GM04503 (cell line): ENCODE results near the gene NTRK3.

Source experiments
- DNase-seq: peaks from one replicate; pipeline ENCODE4 v3.0.0-alpha.2; 2012; ENCODE audit warnings: low read depth

NTRK3 gene

DNA sequence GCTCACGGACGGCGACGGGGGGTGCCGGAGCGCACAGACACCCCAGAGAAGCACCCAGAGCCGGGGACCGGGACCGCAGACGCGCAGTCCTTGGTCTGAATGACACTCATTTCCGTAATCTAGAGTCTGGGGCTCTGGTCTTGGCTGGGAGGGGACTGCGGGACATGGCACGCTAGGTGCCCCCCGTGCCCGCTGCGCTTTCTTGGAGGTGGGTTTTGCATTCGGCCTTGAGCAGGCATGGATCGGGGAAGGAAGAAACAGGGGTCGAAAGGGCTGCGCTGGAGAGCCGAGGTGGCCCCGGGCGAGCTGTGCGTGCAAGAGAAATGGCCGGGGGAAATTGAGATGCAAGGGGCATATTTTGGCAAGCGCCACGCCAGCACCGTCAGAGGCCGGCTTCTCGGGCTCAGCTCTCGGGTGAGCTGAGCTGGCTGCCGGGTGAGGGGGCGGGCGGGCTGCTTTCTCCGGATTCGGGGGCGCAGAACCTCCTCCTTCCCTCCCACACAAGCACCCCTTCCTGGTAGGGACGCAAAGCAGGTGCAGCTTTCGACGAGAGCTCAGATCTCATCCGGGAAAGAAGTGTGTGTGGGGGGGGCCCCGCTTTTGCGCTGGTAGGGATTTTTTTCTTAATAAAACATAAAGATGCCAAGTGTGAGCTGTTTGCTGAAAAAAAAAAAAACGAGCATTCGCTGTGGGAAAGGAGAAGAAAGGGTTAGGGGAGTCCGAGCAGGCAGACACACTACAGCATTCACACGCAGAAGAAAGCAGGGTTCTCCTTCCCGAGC lies 963 bp upstream of the NTRK3 start:
- no peak for DNase-seq

DNA sequence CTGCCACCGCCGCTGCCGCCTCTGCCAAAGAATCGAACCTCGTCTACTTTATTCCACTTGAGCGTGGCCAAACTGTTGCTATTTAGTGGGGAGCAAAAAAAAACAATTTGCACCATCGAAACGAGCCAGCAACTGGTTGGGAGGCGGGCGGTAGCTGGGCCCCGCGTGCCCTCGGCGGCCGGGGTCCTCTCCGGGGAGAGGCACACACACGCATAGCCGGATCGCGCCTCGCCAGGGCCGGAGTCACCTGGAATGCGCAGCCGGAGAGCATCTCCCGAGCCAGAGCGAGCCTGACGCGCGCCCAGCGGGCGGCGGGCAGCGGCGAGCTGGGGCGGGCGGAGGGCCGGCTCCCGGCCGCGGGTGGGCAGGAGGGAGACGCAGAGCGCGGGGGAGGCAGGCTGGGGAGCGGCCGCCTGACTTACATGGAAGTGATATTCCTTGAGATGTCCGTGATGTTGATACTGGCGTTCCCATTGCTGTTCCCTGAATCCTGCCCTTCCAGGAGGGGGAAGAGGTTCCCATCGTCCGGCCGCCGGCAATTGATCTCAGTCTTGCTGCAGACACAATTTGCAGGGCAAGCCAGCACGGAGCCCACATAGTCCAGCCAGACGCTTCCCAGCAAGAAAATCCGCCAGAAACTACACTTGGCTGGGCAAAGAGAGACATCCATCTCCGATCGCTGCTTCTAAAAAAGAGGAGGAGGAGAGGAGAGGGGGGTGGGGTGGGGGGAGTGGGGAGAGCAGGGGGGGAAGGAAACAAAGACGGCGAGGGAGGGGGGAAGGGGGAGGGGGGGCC lies 858 bp downstream of the NTRK3 start:
- no peak for DNase-seq

DNA sequence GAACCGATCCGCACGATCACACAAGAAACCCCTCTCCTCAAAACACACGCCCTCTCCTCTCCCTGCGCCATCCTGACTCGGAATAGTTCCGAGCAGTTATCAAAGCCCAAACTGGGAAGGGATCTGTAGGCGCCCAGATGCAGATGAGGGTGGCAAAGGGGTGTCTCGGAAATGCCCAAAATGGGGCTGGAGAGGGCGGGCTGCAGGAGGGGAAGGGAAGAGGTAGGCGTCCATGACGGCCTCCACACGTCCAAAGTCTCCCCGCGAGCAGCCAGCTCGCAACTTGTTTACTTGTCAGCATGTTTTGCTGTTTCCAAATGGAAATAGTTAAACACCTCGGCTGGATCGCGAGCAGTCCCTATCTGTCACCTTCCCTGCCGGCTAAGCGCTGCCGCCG lies 1.5 kb downstream of the NTRK3 start:
- DNase-seq: no peak

DNA sequence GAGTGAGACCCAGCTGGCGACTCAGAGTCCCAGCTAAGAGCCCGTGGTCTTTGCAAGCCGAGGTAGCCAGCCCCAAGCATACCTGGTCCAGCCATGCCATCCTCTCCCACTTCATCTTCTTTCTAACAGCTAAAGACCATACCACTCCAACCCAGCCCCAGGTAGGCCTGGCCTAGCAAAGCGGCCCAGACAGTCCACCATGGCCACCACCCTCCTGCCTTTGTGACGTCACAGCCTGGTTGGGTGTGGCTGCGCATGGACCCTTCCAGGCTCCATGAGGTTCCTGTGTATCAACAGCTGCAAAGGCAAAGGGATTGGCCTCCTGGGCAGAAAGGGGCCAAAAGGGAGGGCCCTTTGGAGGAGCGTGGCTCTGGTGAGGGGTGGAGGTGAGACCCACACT lies 4.1 kb downstream of the NTRK3 start:
- DNase-seq: no peak

DNA sequence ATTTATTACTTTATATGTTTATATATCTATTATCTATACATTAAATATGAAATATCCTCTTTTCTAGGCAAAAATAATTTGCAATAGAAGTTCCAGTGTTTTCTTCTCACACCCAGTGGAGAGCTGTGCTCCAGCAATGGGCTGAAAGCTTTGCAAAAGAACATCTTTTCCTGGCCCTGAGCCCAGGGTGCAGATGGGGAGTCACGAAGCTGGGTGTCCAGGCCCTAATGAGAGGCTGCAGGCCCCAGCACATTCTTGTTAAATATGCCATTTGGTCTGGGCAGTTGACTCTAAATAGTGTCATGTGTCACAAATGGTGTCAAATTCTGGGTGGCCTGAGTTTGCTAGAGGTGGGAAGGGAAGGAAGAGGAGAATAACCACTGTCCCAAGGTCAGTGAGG lies 5.7 kb downstream of the NTRK3 start:
- DNase-seq: no peak

DNA sequence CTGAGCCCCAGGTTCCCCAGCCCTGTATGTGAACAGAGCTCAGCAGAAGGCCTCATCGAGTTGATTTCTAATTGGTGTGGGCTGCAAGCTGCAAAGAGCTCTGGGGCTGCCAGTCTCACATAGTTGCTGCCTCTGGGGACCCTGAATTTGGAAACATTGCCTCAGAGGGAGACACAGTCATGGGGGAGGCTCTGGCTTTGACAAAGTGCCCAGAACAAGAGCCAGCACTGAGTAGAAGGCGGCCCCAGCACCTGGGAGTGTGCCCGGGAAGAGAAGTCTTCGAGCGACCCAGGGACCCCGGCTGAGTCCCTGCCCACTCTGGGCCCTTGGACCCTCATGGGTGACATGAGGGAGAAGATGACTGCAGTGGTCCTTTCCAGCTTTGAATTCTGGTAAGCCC lies 7.3 kb downstream of the NTRK3 start:
- DNase-seq: no peak

DNA sequence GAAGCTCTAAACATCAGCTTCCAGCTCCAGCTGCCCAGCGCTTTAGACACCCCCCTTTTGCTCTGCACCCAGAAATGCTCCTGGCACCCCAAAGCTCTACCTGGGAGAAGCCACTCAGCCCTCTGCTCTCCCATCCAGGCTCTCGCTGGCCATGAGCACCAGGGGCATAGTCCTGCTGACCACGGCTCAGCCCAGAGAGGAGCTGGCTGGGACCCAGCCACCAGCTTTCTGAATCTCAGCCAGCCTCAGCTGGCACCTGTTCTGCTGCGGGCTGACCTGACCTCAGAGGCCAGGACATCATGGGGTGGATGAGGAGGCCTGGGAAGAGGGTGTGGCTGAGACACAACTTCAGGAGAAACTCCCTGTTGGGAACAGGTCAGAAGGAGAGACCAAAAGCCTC lies 8.6 kb downstream of the NTRK3 start:
- no peak for DNase-seq

DNA sequence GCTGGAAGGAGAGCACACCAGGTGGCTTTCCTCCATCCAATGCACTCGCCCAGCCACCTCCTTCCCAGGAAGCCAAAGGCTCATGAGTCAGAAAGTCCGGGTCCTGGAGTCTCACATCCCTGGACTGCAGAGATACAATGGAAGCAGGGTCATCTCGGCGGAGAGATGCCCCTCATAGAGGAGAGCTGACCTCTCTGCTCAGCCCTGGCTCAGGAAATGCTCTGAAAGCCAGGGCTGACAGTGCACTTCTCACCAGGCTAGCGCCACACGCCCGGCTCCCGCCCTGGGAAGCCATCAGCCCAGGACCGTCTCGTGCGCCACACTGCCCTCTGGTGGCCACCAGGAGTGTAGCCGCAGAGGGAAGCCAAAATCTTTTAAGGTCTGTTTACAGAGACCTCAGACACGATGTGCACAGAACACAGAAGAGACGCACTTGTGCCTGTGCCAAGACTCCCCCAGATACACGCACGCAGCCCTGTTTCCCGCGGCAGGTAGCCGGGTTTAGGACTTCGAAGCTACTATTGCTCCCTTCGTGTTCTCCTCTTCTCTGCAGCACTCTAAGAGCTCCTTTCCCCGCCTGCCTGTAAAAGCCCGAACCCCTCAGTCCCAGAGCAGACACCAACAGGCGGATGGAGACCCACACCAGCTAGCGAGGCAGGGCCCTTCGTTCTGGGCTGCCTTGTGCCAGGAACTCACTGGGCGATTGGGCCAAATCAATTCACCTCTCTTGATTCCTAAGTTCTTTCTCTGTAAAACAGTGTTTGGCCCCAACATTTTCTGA lies 9.7 kb downstream of the NTRK3 start:
- no peak for DNase-seq

DNA sequence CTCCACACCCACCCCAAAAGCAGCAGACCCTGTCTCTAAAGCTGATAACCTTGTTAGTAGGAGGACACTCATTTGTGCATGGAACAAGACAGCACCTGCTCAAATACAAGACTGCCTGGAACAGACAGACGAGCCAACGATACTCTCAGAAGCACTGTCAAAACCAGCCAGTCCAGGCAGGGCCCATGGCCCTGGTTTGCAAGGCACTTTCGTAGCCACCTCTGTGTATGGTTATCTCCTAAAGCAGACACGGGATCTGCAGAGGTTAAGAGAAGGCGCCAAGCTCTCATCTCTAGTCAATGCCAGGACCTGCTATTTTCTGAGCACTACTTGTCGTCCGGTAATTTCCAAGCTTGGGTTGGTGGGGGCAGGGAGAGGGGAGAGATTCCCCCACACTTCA lies 10.5 kb downstream of the NTRK3 start:
- no peak for DNase-seq

DNA sequence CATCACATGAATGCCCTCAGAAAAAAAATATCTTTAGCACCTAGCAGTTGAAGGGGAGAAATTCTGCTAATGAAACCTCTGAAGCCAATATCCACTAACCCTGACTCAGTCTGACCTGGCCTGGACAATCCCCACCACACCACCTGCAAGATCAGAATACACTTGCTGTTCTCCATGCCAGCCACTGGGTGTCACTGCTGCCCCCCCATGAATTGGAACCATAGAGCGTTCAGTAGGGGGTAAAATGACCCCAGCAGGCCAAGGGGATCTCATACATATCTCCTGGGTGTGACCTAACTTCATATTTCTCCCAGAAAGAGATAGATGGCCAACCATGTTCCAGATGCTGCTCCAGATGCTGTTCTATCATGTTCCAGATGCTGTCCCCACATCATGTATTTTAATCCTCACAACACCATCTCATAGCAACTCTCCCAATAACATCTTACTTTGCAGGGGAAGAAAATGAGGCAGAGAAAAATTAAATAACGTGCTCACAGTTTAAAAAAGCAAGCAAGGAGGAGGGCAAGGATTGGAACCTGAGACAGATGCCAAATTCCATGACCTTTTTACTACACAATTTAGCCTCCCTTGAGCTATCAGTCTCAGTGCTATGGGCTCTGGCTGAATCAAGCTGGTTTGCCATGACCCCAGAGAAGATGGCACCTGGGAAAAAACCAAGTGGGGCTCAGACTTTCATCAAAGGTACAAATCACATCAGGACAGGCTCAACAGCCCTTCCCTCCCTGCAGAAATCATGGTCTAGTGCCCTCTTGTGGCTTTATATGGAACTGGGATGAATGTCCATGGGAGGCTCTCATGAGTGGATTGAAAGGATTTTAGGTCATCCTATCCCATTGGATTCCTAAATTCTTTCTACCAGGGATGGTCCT lies 12.4 kb downstream of the NTRK3 start:
- DNase-seq: no peak

DNA sequence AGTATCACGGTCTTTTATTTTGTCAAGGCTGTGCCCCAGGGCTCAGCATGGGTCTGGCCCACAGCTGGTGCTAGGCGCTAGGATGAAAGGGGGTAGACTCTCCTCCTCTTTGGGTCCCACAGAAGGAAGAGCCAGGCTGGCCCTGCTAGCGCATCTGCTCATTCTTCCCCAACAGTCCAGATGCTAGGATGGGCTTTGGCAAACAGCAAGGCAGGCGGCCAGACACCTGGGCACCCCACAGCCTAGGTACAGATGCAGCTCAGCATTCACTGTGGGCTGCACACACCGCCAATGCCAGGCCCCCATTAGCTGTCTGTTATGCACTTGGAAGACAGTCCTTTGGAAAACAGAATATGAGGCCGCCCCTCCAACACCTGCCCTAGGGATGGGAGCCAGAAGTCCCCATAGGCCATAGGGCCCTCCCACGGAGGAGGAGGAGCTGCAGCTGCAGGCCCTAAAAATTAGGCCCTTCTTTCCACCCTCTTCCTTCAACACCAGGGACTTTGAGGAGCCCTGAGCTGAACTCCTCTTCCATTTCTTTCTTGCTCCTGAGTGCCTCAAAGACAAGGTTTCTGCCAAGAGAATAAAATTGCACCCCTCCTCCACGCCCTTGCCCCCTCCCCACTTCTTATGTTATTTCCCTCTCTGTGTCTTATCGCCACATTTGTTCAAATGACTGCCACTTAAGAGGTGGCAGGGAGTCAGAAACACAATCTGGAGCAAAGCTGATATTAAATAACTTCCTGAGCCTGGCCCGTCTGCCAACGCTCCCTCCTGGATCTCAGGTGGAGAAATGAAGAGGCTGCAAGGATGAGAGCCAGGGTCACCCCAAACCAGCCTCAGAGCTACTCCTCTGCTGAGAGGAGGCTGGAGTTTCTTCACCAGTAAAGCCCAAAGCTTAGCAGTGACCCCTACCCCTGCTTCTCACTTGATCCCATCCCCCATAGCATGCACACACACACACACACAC lies 13.7 kb downstream of the NTRK3 start:
- no peak for DNase-seq

DNA sequence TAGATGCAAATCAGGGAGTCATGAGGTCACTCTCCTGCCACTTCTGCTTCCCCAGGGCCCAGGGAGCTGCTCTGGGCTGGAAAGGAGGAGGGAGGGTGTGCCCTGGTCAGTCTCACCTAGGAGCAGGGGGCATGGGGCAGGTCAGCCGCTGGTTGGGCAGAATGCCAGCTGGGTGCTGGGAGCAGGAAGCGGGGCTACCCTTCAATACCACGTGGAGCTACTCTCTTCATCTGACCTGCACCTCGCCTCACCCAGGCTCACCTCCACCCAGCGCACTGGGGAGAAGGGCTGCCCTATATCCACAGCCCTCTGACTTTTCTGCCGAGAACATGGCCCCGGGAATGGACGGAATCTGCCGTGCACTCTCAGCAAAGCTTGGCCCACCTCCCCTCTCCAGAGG lies 15.1 kb downstream of the NTRK3 start:
- DNase-seq: no peak

DNA sequence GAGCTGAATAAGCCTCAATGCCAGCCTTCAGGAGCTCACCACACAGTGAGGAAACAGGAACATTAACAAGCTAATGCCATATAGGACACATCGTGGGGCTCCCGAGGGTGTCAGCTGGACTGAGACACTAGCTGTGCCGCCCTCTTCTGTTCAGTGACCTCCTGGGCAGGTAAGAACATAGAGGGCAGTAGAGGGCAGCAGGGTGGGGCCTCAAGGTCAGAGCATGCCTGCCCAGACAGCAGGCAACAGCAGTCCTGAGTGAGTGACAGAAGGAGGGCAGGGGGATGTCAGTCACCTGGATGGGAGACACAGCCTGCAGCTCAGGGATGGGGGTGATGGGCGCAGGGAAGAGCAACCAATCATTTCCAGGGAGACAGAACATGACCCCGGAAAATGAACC lies 15.5 kb downstream of the NTRK3 start:
- DNase-seq: no peak

DNA sequence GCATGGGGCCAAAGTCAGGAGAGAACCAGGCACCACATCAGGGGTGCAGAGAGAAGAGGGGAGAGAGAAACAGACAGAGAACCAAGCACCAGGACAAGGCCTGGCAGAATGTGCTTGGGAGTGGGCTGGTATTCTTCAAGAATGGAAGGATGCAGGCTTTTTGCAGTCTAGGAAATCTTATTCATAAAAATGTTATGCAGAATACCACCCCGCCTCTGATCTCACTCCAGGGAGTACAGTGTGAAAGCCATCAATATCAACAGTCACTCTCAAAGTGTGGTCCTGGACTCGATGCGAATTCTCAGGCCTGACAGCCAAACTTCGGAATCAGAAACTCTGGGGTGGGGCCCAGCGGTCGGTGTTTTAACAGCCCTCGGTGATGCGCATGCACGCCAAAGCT lies 16.9 kb downstream of the NTRK3 start:
- DNase-seq: no peak

DNA sequence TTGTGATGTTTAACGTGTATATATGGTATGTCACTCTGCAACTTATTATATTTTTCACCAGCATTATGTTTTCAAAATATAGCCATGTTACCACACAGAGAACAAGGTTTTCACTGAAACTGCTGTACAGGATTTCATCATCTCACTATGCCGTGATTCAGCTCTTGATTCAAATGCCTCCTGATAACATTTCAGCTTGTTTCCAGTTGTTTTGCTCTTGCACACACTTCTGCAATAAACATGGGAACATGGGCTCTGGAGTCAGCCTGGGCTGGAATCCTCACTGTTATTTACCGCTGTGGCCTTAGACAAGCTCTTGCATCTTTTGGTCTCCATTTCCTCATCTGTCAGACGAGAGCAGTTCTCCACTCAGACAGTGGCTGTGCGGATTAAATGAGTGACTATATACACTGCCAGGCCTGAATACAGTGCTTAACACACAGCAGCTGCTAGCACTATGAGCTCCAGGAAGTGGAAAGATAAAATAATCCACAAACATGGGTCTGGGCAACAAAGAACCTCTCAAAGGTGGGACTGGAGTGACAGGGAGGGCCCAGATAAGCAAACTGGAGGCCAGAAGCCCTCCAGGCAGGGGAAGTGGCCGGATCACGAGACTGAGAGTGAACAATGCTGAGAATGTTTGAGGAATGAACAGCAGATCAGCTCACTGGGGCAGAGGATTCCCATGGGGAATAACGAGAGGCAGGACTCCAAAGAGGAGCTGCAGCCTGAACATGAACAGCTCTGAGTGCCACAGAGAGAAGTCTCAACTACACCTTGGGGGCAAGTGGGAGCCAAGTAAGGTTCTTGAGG lies 17.7 kb downstream of the NTRK3 start:
- peak; percentile 38 for DNase-seq

DNA sequence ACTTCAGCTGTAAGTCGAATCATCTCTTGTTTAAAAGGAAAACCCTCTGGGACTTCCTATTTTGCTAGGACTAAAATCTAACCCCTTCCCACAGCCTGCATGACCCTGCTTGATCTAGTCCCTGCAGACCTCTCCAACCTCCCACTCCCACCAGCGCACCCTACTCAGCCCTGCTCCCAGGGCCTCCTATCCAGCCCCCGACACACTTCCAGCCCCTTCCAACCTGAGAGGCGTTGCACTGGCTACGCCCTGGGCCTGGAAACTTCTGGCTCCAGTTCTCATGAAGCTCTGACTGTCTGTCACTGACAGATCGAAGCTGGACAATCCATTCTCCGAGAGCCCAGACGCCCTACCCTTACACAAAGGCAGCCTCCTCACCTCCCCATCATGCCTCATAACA lies 21.8 kb downstream of the NTRK3 start:
- DNase-seq: no peak

DNA sequence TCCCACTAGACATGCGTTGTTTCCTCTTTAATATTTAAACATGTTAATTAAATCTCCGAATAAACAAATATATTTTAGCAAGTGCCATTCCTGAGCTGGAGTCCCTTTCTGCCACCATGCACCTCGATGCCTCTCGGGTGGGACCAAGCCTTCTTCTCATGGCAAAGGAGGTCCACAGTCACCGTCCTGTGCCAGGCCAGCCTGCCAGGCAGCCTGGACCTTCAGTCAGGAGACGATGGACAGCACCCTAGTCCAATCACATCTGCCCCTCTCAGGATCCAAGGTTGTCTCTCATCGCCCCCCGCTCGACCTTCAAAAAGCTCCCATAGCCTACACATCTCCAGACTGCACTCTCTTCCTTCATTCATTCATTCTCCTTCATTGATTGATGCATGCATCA lies 22.6 kb downstream of the NTRK3 start:
- DNase-seq: no peak

DNA sequence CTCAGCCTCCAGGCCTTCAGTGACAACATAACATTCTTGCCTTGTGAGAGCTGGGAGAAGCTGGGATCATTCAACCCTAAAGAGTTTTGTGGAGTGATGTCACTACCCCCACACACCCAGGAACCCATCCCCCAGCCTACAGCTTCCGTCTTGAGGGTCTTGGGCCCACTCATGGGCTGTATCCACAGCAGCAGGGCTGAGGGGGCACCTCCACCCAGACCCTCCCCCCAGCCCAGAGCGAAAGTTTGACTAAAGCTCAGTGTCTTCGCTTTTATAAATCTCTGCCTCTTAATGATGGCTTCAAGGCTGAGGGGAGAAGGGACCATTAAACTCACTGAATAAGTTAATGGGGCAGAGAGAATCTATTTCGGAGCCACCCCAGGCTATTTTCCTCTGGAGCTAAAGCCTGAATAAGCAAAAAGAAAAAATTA lies 23.8 kb downstream of the NTRK3 start:
- DNase-seq: no peak

DNA sequence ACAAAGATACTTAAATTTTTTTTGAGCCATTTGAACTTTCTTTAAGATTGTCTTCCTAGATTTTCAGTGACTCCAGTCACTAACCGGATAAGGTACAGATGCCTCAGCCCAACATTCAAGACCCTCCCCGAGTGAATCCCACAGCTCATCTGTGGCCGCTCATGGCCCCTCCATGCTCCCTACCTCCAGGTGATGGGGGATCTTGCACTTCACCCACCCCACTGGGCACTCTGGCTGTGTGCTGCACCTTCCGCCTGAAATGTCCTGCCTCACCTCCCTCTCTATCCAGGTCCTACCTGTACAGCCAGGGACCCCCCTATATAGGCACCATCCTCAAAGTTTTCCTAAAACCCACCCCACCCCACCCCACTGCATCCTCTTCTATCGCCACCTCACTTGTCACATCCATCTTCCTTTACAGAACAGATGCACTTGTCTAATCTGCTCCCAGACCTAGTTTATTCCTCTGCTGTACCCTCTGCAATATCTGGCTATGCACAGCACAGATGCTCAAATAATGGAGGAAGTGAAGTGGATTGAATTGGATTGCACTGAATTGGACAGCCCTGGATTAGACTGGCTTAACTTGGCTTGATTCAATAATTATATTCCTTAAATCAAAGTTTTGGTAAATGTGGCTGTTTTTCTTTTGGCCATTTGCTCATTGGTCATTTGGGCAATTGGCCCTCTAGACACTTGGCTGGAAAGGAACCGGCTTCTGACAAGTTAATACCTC lies 24.5 kb downstream of the NTRK3 start:
- DNase-seq: no peak
